ENCODE data around the gene GGCT.

DNA sequence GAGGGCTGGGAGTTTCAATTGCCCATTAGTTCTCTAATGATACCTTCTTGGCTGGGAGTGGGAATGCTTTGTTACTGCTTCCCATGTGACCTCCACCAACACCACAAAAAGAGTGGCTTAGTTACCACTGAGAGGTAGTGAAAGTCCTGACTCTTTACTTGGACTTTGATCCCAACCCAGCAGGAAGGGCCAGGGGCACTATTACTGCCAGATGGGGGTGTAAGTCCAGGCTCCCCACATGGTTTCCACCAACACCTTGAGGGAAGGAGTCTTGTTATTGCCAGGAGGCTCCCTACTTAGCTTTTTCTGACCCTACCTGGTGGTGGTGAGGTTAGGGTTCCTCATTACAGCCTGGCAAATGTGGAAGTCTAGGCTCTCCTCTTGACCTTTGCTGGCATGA lies 11.4 kb downstream of the GGCT start:
- TF ChIP-seq, protein P1, sequence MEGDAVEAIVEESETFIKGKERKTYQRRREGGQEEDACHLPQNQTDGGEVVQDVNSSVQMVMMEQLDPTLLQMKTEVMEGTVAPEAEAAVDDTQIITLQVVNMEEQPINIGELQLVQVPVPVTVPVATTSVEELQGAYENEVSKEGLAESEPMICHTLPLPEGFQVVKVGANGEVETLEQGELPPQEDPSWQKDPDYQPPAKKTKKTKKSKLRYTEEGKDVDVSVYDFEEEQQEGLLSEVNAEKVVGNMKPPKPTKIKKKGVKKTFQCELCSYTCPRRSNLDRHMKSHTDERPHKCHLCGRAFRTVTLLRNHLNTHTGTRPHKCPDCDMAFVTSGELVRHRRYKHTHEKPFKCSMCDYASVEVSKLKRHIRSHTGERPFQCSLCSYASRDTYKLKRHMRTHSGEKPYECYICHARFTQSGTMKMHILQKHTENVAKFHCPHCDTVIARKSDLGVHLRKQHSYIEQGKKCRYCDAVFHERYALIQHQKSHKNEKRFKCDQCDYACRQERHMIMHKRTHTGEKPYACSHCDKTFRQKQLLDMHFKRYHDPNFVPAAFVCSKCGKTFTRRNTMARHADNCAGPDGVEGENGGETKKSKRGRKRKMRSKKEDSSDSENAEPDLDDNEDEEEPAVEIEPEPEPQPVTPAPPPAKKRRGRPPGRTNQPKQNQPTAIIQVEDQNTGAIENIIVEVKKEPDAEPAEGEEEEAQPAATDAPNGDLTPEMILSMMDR (IDR thresholded peaks at IDR 0.05), result no peak
- no peak for TF ChIP-seq POLR2A (IDR thresholded peaks at IDR 0.05)
